ENCODE results near the gene IDH3A.

Gene IDH3A

DNA sequence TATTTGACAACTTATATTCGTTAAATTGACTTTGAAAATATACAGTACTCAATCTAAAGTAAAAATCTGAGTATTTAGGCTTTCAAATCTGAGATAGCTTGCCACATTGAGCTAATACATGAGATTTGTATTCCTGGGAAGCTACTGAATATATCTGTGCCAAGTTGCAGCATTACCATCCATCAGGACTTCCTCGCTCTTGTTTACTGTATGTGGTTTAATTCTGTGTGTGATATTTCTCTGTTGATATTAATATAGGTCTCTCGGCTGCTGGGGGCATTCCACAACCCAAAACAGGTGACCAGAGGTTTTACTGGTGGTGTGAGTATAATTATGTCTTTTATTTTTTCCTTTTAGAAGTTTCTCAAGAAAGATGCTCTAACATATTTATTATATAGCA lies 5.8 kb downstream of the IDH3A start:
- Histone ChIP-seq H3K36me3 (ENCODE audit: control insufficient read depth, low read length) (peaks cover 59% of the 10 kb centered on the region), H3K27me3 (ENCODE audit: control insufficient read depth, low read length) (no peaks in the 10 kb centered on the region), H3K4me1 (ENCODE audit: control insufficient read depth, low read length) (peaks cover 13% of the 10 kb centered on the region), H3K79me2 (ENCODE audit: control insufficient read depth, low read length) (peaks cover 52% of the 10 kb centered on the region), H3K4me3 (ENCODE audit: low read length) (no peak overlapping the region), H3F3A (ENCODE audit: control insufficient read depth, insufficient read depth) (peaks cover 14% of the 10 kb centered on the region; the same call in 1 of the 2 replicates), H3K4me2 (ENCODE audit: low read length) (no peak overlapping the region), H3K9me2 (replicated peaks; ENCODE audit: control insufficient read depth, low read length) (no peaks in the 10 kb centered on the region), H4K20me1 (ENCODE audit: control insufficient read depth, insufficient read depth, low read depth, low read length) (peaks cover 7% of the 10 kb centered on the region; the same call in 1 of the 2 replicates), H3K27ac (ENCODE audit: low read depth, low read length) (no peak overlapping the region), H3K9me3 (ENCODE audit: control insufficient read depth, insufficient read depth, low read length) (no peaks in the 10 kb centered on the region)
- TF ChIP-seq EZH2phosphoT487 (IDR thresholded peaks at IDR 0.05; ENCODE audit: borderline replicate concordance, low read length), result no peak
- TF ChIP-seq, protein P1, sequence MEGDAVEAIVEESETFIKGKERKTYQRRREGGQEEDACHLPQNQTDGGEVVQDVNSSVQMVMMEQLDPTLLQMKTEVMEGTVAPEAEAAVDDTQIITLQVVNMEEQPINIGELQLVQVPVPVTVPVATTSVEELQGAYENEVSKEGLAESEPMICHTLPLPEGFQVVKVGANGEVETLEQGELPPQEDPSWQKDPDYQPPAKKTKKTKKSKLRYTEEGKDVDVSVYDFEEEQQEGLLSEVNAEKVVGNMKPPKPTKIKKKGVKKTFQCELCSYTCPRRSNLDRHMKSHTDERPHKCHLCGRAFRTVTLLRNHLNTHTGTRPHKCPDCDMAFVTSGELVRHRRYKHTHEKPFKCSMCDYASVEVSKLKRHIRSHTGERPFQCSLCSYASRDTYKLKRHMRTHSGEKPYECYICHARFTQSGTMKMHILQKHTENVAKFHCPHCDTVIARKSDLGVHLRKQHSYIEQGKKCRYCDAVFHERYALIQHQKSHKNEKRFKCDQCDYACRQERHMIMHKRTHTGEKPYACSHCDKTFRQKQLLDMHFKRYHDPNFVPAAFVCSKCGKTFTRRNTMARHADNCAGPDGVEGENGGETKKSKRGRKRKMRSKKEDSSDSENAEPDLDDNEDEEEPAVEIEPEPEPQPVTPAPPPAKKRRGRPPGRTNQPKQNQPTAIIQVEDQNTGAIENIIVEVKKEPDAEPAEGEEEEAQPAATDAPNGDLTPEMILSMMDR (IDR thresholded peaks at IDR 0.05; ENCODE audit: low read depth, low read length, poor library complexity, severe bottlenecking), result no peak

DNA sequence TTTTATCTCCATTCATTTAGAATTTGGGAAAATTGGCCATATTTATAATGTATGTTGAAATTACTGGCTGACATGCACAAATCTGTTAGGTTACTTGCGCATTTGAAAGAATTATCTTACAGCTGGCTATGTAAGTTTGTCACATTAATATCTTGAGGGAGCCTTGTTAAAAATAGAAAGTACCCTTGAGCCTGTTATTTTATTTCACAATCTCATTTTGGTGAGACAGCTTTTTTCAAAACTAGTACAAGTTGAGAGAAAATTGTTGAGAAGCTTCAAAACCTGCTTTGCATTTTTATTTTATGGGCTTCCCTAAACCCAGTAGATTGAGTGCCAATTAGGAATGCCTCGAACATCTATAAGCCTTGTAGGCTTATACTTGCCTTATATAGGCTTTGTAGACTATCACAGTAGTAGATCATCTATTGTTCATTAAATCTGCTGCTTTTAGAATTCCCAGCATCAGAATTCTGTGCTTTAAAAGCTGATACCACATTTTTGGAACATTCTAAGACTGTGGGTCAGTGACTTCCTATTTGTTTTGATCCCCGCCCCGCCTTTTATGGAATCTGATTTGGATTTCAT lies 6.3 kb downstream of the IDH3A start:
- peaks cover 6% of the 10 kb centered on the region; the same call in 1 of the 2 replicates for H4K20me1 ChIP-seq (ENCODE audit: control insufficient read depth, insufficient read depth, low read depth, low read length)
- no peaks in the 10 kb centered on the region for H3K27me3 ChIP-seq (ENCODE audit: control insufficient read depth, low read length)
- no peaks in the 10 kb centered on the region for H3K9me3 ChIP-seq (ENCODE audit: control insufficient read depth, insufficient read depth, low read length)
- no peak overlapping the region for H3K27ac ChIP-seq (ENCODE audit: low read depth, low read length)
- H3K4me1 ChIP-seq (ENCODE audit: control insufficient read depth, low read length), result peaks cover 8% of the 10 kb centered on the region
- peaks cover 47% of the 10 kb centered on the region for H3K79me2 ChIP-seq (ENCODE audit: control insufficient read depth, low read length)
- TF ChIP-seq EZH2phosphoT487 (IDR thresholded peaks at IDR 0.05; ENCODE audit: borderline replicate concordance, low read length), result no peak
- TF ChIP-seq, protein P1 (IDR thresholded peaks at IDR 0.05; ENCODE audit: low read depth, low read length, poor library complexity, severe bottlenecking), result no peak
- H3K4me3 ChIP-seq (ENCODE audit: low read length), result no peak overlapping the region
- H3K9me2 ChIP-seq (replicated peaks; ENCODE audit: control insufficient read depth, low read length), result no peaks in the 10 kb centered on the region
- H3K4me2 ChIP-seq (ENCODE audit: low read length), result no peak overlapping the region
- peaks cover 61% of the 10 kb centered on the region for H3K36me3 ChIP-seq (ENCODE audit: control insufficient read depth, low read length)
- peaks cover 13% of the 10 kb centered on the region; the same call in 1 of the 2 replicates for H3F3A ChIP-seq (ENCODE audit: control insufficient read depth, insufficient read depth)

GRCh38 chr15:78156653-78157052 lies 7.5 kb downstream of the IDH3A start:
- no peaks in the 10 kb centered on the region for H3K4me1 ChIP-seq (ENCODE audit: control insufficient read depth, low read length)
- H4K20me1 ChIP-seq (ENCODE audit: control insufficient read depth, insufficient read depth, low read depth, low read length), result no peaks in the 10 kb centered on the region
- H3K9me3 ChIP-seq (ENCODE audit: control insufficient read depth, insufficient read depth, low read length), result no peaks in the 10 kb centered on the region
- H3K79me2 ChIP-seq (ENCODE audit: control insufficient read depth, low read length), result peaks cover 35% of the 10 kb centered on the region
- peaks cover 13% of the 10 kb centered on the region; the same call in 1 of the 2 replicates for H3F3A ChIP-seq (ENCODE audit: control insufficient read depth, insufficient read depth)
- no peak overlapping the region for H3K27ac ChIP-seq (ENCODE audit: low read depth, low read length)
- H3K36me3 ChIP-seq (ENCODE audit: control insufficient read depth, low read length), result peaks cover 64% of the 10 kb centered on the region
- no peaks in the 10 kb centered on the region for H3K9me2 ChIP-seq (replicated peaks; ENCODE audit: control insufficient read depth, low read length)
- no peak overlapping the region for H3K4me2 ChIP-seq (ENCODE audit: low read length)
- no peak overlapping the region for H3K4me3 ChIP-seq (ENCODE audit: low read length)
- H3K27me3 ChIP-seq (ENCODE audit: control insufficient read depth, low read length), result no peaks in the 10 kb centered on the region
- TF ChIP-seq, protein P1 (IDR thresholded peaks at IDR 0.05; ENCODE audit: low read depth, low read length, poor library complexity, severe bottlenecking), result no peak
- TF ChIP-seq EZH2phosphoT487 (IDR thresholded peaks at IDR 0.05; ENCODE audit: borderline replicate concordance, low read length), result no peak
